Mammary epithelial cell (primary cell): Measurements from ENCODE around the gene DTNB.

Experiments used
- CTCF ChIP-seq, 2 donors: IDR thresholded peaks in 1 of 2; conservative IDR thresholded peaks in 1 of 2; 2 replicates each; pipeline ENCODE4 v1.5.1; 2011 to 2012; ENCODE audit warnings: inconsistent platforms in 2 of 2, low read length in 2 of 2, mild to moderate bottlenecking in 2 of 2, control low read depth in 1 of 2, low read depth in 1 of 2; ENCODE audit not compliant: insufficient read depth in 1 of 2; ENCODE audit errors: extremely low read depth in 1 of 2
- EZH2 ChIP-seq: IDR thresholded peaks from 2 replicates; pipeline ENCODE4 v1.6.1; 2012; ENCODE audit warnings: low read length, inconsistent platforms, borderline replicate concordance

GRCh38 chr2:25672494-25673299 lies 680 bp downstream of the DTNB start:
- TF ChIP-seq CTCF (conservative IDR thresholded peaks at IDR 0.05 in 1 of 2, IDR thresholded peaks at IDR 0.05 in 1 of 2; ENCODE audit: extremely low read depth in 1 of 2, insufficient read depth in 1 of 2, low read depth in 1 of 2, low read length in 2 of 2) = peak in 1 of 2 donors; percentile 8
- no peak for TF ChIP-seq EZH2
